EH (cell line): Measurements from ENCODE around the gene DTX1.
A peak's percentile ranks its signal among the peaks of the same experiment; 100 is the strongest.

Experiments used
- DNase-seq: peaks from one replicate; pipeline ENCODE4 v3.0.0-alpha.2; 2015; ENCODE audit warnings: low read depth

DTX1 gene

GRCh38 chr12:113071135-113072112 lies 14.9 kb downstream of the DTX1 start:
- DNase-seq, result no peak

GRCh38 chr12:113072136-113072535 lies 15.6 kb downstream of the DTX1 start:
- DNase-seq, result peak; percentile 33

- no peak for DNase-seq
Measured at GRCh38 chr12:113073586-113073985, 17.1 kb downstream of the DTX1 start.

- no peak for DNase-seq
Measured at GRCh38 chr12:113075137-113075683, 18.7 kb downstream of the DTX1 start.

- no peak for DNase-seq
Measured at GRCh38 chr12:113077057-113077858, 20.7 kb downstream of the DTX1 start.

- no peak for DNase-seq
Measured at GRCh38 chr12:113077859-113078255, 21.3 kb downstream of the DTX1 start.

- no peak for DNase-seq
Measured at GRCh38 chr12:113081873-113082272, 25.3 kb downstream of the DTX1 start.

GRCh38 chr12:113082486-113083148 lies 26.1 kb downstream of the DTX1 start:
- DNase-seq, result no peak

- DNase-seq, result no peak
Measured at GRCh38 chr12:113083863-113084435, 27.4 kb downstream of the DTX1 start.

- no peak for DNase-seq
Measured at GRCh38 chr12:113086249-113087164, 30.0 kb downstream of the DTX1 start.

GRCh38 chr12:113087193-113087592 lies 30.7 kb downstream of the DTX1 start:
- no peak for DNase-seq

GRCh38 chr12:113088037-113088436 lies 31.5 kb downstream of the DTX1 start:
- no peak for DNase-seq

- DNase-seq, result no peak
Measured at GRCh38 chr12:113088971-113089756, 32.6 kb downstream of the DTX1 start.

- no peak for DNase-seq
Measured at GRCh38 chr12:113089839-113090238, 33.3 kb downstream of the DTX1 start.

- no peak for DNase-seq
Measured at GRCh38 chr12:113090740-113091139, 34.2 kb downstream of the DTX1 start.

GRCh38 chr12:113091506-113091905 lies 35.0 kb downstream of the DTX1 start:
- no peak for DNase-seq

- no peak for DNase-seq
Measured at GRCh38 chr12:113092607-113093408, 36.3 kb downstream of the DTX1 start.

GRCh38 chr12:113093409-113094101 lies 37.0 kb downstream of the DTX1 start:
- DNase-seq, result no peak
